Activated naive CD4-positive, alpha-beta T cell treated with anti-CD3 and anti-CD28 coated beads, Interleukin-2, amount 10 ng/mL, durations not matched to agents 7 days and 5 days (primary cell): ENCODE measurements around the gene NAGK.
A peak's percentile ranks its signal among the peaks of the same experiment; 100 is the strongest.
"Not testable (repeated sequence)": the region's sequence is repeated elsewhere in the genome, so short reads cannot be mapped to it uniquely, and the experiment has no call there.

Experiments used
- CTCF ChIA-PET: fragments of 350-600 bp; sonication (Branson Sonifier 250); formaldehyde crosslinking; loops from one replicate; lab custom pipeline; 2021; ENCODE audit warnings: antibody characterized with exemption; lab: Charles Lee
- DNase-seq: peaks from one replicate; pipeline ENCODE4 v3.0.0-alpha.2; 2020
- H3K27ac Mint-ChIP-seq: one replicate; pipeline ENCODE4 v1.8.0; 2021; ENCODE audit warnings: mild to moderate bottlenecking, moderate library complexity, mixed read lengths
- H3K27me3 Mint-ChIP-seq: one replicate; pipeline ENCODE4 v1.8.0; 2021; ENCODE audit warnings: mild to moderate bottlenecking, mixed read lengths
- H3K36me3 Mint-ChIP-seq: one replicate; pipeline ENCODE4 v1.8.0; 2021; ENCODE audit warnings: mixed read lengths
- H3K4me1 Mint-ChIP-seq: one replicate; pipeline ENCODE4 v1.8.0; 2021; ENCODE audit warnings: mixed read lengths
- H3K4me3 Mint-ChIP-seq: one replicate; pipeline ENCODE4 v1.8.0; 2021; ENCODE audit warnings: mild to moderate bottlenecking, moderate library complexity, mixed read lengths
- H3K9me3 Mint-ChIP-seq: one replicate; pipeline ENCODE4 v1.8.0; 2021; ENCODE audit warnings: mixed read lengths

Gene NAGK

DNA sequence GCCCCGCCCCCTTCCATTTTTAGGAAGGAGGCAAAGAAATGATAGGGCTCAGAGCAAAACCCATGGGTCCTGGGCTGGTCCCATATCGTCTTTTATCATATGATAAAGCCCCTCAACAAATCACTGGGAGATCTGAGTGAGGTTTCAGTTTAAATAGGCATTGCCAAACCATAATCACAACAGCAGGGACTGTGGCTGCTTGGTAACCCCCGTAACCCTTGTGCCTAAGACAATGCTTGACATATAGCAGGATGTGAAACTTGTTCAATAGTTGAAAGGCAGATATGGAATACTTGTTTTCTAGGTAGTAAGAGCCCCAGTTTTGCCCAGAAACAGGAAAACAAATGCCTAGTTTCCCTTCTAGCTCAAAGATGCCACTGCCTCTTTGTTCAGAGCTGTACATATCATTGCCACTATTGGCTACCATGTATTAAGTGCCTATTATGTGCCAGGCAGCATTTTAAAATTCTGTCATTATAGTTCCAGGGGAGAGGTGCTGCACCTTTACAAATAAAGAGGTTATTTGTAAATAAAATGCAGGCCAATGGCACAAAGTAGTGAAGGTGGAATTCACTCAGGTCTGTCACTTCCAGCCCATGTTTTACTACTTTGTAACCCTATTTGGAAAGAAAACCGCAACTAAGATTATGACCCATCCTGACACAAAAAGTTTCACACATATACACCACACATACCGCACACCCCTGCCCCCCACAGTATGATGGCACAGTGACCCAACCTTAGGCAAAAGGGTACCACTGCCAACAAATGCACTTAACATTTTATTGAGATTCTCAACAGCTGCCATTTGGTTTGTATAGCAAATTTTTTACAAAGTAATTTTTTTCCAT lies 14.2 kb downstream of the NAGK start:
- H3K36me3 Mint-ChIP-seq, result peaks cover 10% of the 10 kb centered on the region
- H3K4me1 Mint-ChIP-seq, result peaks cover 16% of the 10 kb centered on the region
- CTCF ChIA-PET, result no interaction called here
- H3K27me3 Mint-ChIP-seq, result peaks cover 12% of the 10 kb centered on the region
- no peak for DNase-seq
- H3K9me3 Mint-ChIP-seq, result no peaks in the 10 kb centered on the region
- no peak overlapping the region for H3K27ac Mint-ChIP-seq
- no peak overlapping the region for H3K4me3 Mint-ChIP-seq

DNA sequence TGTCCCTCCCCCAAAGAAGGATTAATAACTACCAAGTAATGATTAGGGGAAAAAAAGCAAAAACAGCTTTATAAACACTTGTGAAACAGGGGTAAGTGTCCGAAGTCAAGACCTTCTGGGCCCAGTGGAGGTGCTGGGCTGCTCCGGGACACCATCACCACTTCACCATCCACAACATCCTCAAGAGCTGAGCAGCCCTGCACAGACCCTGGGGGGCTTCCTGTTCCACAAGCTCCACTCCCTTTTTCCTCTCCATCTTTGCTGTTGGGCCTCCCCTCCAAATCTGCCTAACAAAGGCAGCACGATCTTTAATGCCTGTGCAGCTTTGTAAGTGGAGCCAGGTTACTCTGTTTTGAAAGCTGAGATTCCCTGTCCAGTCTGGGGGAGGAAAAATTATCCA lies 14.8 kb downstream of the NAGK start:
- CTCF ChIA-PET, H3K9me3 Mint-ChIP-seq, DNase-seq, H3K27ac Mint-ChIP-seq, H3K4me3 Mint-ChIP-seq, H3K36me3 Mint-ChIP-seq: not testable (repeated sequence)
- peaks cover 15% of the 10 kb centered on the region for H3K27me3 Mint-ChIP-seq
- H3K4me1 Mint-ChIP-seq, result peaks cover 16% of the 10 kb centered on the region

DNA sequence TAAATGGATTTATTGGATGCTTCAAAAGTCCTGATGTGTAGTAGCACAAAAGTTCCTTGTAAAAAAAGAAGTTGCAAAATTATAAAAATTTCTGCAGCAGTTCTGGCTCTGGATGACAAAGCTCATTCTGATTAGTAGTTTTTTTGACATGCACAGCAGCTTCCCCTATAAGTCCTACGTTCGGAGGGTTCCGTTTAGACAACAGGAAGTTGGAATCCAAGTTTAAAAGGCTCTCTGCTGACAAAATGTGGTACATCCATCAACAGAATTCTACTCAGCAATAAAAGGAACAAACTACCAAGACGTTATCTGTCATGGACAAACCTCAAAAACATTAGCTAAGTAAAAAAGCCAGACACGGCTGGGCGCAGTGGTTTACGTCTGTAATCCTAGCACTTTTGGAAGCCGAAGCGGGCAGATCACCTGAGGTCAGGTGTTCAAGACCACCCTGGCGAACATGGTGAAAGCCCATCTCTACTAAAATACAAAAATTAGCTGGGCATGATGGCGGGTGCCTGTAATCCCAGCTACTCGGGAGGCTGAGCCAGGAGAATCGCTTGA lies 15.4 kb downstream of the NAGK start:
- peaks cover 16% of the 10 kb centered on the region for H3K4me1 Mint-ChIP-seq
- H3K9me3 Mint-ChIP-seq, H3K27ac Mint-ChIP-seq, CTCF ChIA-PET, H3K4me3 Mint-ChIP-seq, H3K36me3 Mint-ChIP-seq, DNase-seq: not testable (repeated sequence)
- peaks cover 16% of the 10 kb centered on the region for H3K27me3 Mint-ChIP-seq

DNA sequence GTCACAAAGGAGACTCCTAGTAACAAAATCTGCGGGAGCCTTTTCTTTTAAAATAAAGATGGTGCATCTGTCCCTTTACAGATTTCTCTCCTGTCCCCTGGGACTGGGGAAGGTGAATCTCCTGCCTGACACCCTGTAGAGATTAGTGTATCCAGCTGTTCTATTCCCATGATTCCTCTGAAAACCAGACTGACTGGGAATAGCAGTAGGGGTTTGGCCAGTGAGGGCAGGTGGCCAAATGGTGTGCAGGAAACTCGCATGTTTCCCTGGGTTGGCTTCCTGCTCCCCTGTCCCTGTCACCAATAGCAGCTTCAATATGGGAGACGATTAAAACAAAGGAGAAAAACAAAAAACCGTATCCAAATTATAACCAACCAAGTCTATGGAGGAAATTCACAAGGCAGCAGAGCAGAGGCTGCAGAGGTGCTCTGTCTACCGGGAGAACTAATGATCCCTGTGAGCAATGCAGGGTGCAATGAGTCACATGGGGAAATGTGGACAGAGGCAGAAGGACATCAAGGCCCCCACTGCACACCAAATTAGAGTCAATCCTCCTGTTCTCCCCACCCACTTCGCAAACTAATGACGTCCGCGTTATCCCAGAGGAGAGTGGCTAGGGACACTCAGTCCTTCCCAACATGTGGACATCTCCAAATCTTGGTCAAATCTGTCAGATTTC lies 17.0 kb downstream of the NAGK start:
- peaks cover 25% of the 10 kb centered on the region for H3K27me3 Mint-ChIP-seq
- H3K9me3 Mint-ChIP-seq, H3K27ac Mint-ChIP-seq, H3K36me3 Mint-ChIP-seq, CTCF ChIA-PET, H3K4me3 Mint-ChIP-seq, DNase-seq: not testable (repeated sequence)
- peaks cover 16% of the 10 kb centered on the region for H3K4me1 Mint-ChIP-seq

DNA sequence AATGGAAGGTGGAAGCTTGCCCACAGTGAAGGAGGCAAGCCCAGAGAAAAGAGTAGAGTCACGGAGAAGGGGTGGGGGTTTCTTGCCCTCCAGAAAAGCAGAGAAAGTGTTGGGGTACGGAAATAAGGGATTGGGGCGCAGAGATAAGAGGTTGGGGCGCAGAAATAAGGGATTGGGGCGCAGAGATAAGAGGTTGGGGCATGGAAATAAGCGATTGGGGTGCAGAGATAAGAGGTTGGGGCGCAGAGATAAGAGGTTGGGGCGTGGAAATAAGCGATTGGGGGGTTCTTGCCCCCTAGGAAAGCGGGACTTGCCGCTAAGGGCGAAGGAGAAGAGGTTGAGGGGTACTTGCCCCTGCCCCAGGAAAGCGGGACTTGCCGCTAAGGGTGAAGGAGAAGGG lies 21.0 kb downstream of the NAGK start:
- H3K27ac Mint-ChIP-seq, H3K9me3 Mint-ChIP-seq, H3K4me1 Mint-ChIP-seq: not testable (repeated sequence)

DNA sequence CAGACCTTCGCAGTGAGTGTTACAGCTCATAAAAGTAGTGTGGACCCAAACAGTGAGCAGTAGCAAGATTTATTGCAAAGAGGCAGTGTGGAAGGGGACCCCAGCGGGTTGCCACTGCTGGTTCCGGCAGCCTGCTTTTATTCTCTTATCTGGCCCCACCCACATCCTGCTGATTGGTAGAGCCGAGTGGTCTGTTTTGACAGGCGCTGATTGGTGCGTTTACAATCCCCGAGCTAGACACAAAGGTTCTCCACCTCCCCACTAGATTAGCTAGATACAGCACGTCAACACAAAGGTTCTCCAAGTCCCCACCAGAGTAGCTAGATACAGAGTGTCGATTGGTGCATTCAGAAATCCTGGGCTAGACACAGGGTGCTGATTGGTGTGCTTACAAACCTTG lies 23.4 kb downstream of the NAGK start:
- not testable (repeated sequence) for H3K4me3 Mint-ChIP-seq, H3K4me1 Mint-ChIP-seq, DNase-seq, H3K27ac Mint-ChIP-seq, H3K36me3 Mint-ChIP-seq, H3K9me3 Mint-ChIP-seq
- peaks cover 16% of the 10 kb centered on the region for H3K27me3 Mint-ChIP-seq
- CTCF ChIA-PET, result interaction anchor here (2.0 kb wide), 1 partner anchor 8 kb away, joined by 11 read pairs; no protein-coding TSS in a partner anchor

More for the DNA sequence above, 21.0 kb downstream of the NAGK start:
- CTCF ChIA-PET, H3K4me3 Mint-ChIP-seq, H3K36me3 Mint-ChIP-seq, DNase-seq: not testable (repeated sequence)
- H3K27me3 Mint-ChIP-seq, result peaks cover 20% of the 10 kb centered on the region

DNA sequence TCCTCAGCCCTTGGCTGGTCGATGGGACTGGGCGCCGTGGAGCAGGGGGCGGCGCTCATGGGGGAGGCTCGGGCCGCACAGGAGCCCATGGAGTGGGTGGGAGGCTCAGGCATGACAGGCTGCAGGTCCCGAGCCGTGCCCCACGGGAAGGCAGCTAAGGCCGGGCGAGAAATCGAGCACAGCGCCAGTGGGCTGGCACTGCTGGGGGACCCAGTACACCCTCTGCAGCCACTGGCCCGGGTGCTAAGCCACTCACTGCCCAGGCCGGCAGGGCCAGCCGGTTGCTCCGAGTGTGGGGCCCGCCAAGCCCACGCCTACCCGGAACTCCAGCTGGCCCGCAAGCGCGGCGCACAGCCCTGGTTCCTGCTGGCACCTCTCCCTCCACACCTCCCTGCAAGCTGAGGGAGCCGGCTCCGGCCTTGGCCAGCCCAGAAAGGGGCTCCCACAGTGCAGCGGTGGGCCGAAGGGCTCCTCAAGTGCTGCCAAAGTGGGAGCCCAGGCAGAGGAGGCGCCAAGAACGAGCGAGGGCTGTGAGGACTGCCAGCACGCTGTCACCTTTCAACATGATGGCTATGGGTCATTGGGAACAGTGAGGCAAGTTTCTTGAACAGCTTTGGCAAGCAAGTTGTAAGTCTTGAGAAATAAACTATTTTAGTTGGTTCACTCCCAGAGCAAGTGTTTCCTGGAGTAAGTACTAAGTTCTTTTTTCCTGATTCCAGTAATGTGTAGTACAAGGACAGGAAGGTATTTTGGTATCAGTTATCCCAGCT lies 24.2 kb downstream of the NAGK start:
- not testable (repeated sequence) for DNase-seq, H3K4me3 Mint-ChIP-seq, H3K4me1 Mint-ChIP-seq, H3K9me3 Mint-ChIP-seq, H3K36me3 Mint-ChIP-seq, H3K27ac Mint-ChIP-seq
- CTCF ChIA-PET, result interaction anchor here (2.0 kb wide), 1 partner anchor 8 kb away, joined by 11 read pairs; no protein-coding TSS in a partner anchor
- H3K27me3 Mint-ChIP-seq, result peaks cover 17% of the 10 kb centered on the region

DNA sequence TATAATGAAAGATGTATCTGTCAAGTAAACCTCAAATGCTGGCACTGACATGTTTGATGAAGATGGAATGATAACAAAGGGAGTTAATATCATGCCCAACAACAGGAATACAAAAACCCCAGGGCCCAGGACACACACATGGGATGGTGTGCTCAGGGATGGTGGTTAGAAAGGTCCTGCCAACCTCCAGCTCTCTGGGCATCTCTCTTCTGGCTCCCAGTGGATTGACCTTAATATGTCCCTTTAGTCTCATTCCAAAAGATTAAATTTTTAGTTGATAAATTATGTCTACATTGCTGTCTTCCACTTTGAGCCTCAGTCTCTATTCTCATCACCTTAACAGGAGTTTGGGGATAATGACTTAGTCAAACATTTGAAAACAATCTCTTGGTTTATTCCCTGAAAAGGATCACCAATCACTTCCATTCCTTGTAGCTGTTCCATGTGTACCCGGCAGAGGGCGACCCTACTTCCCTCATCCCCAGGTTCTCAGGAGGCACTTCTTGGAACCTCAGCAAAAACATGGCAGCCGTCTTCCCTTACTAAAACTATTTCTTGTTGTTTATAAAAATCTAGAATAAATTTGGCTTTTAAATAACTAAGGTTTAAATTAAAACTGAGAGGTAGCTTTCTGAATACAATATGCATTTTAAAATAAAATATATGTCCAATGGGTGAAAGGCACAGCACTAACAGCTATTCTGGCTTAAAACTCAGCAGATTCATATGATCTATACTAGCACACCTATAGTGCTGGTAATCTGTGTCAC lies 31.9 kb downstream of the NAGK start:
- peak; percentile 62 for DNase-seq
- Mint-ChIP-seq H3K27me3 (peaks cover 23% of the 10 kb centered on the region), H3K4me3 (no peak overlapping the region), H3K4me1 (peaks cover 2% of the 10 kb centered on the region), H3K36me3 (no peaks in the 10 kb centered on the region), H3K27ac (no peak overlapping the region), H3K9me3 (peaks cover under 1% of the 10 kb centered on the region)
- CTCF ChIA-PET, result interaction anchor here (0.7 to 4.7 kb wide), 13 partner anchors 9 to 127 kb away, joined by 3 to 39 read pairs (median 8); partner anchors contain the start of genes MCEE, MPHOSPH10, NAGK and PAIP2B

DNA sequence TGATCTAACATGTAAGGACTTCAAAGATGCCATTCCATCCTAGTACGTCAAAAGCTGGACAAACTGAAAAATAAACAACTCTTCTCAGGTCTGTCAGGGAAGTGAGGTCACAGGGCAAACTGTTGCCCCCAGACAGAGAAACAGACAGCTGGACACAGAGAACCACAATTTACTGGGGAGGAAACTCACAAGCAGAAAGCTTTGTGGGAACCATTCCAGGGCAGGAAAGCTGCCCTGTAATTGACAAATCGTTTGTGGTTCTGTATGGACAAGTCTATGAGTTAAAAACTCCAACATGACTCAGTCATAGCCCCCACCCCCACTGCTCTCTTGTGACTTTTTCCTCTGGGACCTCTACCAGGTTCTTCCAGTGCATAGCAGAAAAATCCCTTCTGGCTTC lies 33.2 kb downstream of the NAGK start:
- Mint-ChIP-seq H3K27me3 (peaks cover 23% of the 10 kb centered on the region), H3K4me1 (peaks cover 2% of the 10 kb centered on the region), H3K36me3 (no peaks in the 10 kb centered on the region), H3K9me3 (peaks cover 2% of the 10 kb centered on the region), H3K27ac (no peak overlapping the region), H3K4me3 (no peak overlapping the region)
- CTCF ChIA-PET, result interaction anchor here (0.9 to 4.7 kb wide), 10 partner anchors 8 to 198 kb away, joined by 3 to 39 read pairs (median 9); partner anchors contain the start of genes MCEE, MPHOSPH10 and NAGK
- no peak for DNase-seq

DNA sequence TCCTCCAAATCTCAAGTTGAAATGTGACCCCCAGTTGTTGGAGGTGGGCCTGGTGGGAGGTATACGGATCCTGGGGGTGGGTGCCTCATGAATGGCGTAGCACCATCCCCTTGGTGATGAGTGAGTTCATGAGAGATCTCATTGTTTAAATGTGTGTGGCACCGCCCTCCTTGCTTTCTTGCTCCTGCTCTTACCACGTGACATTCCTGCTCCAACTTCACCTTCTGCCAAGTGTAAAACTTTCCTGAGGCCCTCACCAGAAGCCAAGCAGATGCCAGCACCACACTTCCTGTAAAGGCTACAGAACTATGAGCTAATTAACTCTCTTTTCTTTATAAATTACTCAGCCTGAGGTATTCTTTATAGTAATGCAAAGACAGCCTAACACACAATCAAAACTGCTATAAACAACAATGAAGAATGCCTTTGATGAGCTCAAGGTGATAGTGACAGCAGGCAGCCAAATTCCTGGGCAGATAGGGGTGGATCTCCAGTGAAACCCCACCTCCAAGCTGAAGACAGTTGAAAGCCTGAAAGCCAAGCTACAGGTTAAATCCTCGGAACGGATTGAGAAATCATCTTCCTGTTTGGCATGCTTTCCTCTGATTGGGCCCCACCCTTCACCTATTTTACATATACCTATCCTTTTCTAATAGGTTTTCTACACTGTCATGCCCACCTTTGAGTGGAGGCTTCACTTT lies 34.7 kb downstream of the NAGK start:
- no peak for DNase-seq
- Mint-ChIP-seq H3K27ac (no peak overlapping the region), H3K4me3 (no peak overlapping the region), H3K9me3 (peaks cover 2% of the 10 kb centered on the region), H3K36me3 (peaks cover 2% of the 10 kb centered on the region), H3K4me1 (peaks cover 2% of the 10 kb centered on the region), H3K27me3 (peaks cover 15% of the 10 kb centered on the region)
- CTCF ChIA-PET, result interaction anchor here (1.1 to 1.3 kb wide), 2 partner anchors 10 to 46 kb away, joined by 3 read pairs; no protein-coding TSS in a partner anchor

DNA sequence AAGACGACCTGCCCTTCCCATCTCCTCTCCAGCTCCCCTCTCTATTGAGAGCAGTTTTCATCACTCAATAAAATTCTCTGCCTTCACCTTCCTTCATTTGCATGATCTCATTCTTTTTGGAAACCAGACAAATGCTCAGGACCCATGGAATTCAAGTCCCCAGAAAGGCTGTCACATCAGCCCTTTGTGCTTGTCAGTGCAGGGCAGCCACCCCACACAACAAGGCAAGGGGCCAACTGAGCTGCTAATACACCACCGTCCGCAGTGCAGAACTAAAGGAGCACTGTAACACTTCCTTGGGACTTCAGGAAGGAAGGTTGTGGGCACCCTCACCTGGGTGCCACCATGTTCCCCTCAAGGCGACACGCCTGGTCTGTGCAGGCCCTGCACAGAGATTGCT lies 35.4 kb downstream of the NAGK start:
- peaks cover 8% of the 10 kb centered on the region for H3K36me3 Mint-ChIP-seq
- H3K27ac Mint-ChIP-seq, result no peak overlapping the region
- peaks cover 14% of the 10 kb centered on the region for H3K27me3 Mint-ChIP-seq
- H3K4me1 Mint-ChIP-seq, result peaks cover 2% of the 10 kb centered on the region
- CTCF ChIA-PET, result interaction anchor here (1.1 to 1.3 kb wide), 2 partner anchors 10 to 46 kb away, joined by 3 read pairs; no protein-coding TSS in a partner anchor
- no peak for DNase-seq
- H3K4me3 Mint-ChIP-seq, result no peak overlapping the region
- H3K9me3 Mint-ChIP-seq, result peaks cover 2% of the 10 kb centered on the region

DNA sequence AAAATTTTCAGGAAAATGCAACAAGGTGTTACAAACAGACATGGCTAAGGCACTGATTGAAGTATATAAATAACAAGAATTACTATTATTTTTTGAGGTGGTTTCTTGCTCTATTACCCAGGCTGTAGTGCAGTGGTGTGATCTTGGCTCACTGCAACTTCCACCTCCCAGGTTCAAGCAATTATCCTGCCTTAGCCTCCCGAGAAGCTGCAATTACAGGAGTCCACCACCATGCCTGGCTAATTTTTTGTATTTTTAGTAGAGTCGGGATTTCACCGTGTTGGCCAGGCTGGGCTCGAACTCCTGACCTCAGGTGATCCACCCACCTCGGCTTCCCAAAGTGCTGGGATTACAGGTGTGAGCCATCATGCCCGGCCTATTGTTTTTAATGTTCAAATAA lies 38.0 kb downstream of the NAGK start:
- peaks cover 18% of the 10 kb centered on the region for H3K36me3 Mint-ChIP-seq
- H3K4me1 Mint-ChIP-seq, H3K27me3 Mint-ChIP-seq, DNase-seq, CTCF ChIA-PET, H3K4me3 Mint-ChIP-seq, H3K27ac Mint-ChIP-seq, H3K9me3 Mint-ChIP-seq: not testable (repeated sequence)

DNA sequence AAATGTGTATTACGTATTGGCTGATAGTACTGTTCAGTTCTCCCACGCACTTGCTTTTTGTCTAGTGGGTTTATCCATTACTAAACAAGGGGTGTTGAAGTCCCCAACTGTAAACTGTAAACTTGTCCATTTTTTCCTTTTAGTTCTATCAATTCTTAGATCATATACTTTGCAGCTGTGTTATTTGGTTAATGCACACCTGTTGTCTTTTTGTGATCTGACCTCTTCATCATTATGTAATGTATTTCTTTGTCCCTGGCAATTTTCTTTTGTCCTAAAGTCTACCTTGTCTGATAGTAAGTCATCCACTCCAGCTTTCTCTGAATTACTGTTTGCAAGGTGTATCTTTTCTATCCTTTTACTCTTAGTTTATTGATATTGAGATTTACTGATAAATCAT lies 39.6 kb downstream of the NAGK start:
- H3K27me3 Mint-ChIP-seq, result peaks cover 7% of the 10 kb centered on the region
- no peak overlapping the region for H3K4me3 Mint-ChIP-seq
- peaks cover 3% of the 10 kb centered on the region for H3K4me1 Mint-ChIP-seq
- no peak overlapping the region for H3K27ac Mint-ChIP-seq
- peaks cover 2% of the 10 kb centered on the region for H3K9me3 Mint-ChIP-seq
- H3K36me3 Mint-ChIP-seq, result peaks cover 22% of the 10 kb centered on the region
- no peak for DNase-seq
- CTCF ChIA-PET, result no interaction called here
